ENCODE measurements around the gene KRTAP12-4.

DNA sequence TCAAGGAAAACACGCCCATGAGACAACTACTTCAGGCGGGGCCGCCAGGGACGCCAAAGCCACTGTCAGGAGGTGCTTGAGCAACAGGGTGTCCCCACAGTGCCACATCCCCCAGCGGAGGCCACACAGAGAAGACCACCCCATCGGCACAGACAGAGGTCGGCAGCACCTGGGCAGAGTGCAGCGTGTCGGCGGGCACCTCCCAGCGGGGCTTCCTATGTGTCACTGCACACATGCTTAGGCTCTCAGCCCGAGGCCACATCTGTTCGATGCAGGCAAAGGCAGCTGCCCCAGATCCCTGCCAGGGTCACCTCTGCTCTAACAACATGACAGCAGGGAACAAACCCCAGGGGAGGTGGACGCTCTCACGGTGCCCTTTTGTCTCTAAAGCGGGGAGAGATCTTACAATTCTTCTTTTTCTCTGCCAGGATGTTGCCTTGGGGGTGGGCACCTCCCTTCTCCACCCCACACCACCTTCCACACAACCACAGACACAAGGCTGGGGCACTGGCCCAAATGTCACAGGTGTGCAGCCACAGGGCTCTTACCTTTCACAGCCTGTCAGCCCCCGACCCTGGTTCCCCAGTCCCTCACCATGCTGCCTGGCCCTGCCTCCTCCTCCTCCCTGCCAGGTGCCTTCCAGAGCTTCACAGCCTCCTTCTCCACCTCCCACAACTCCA lies 38.4 kb downstream of the KRTAP12-4 start:
- no peak for TF ChIP-seq EZH2 (IDR thresholded peaks at IDR 0.05; ENCODE audit: insufficient read depth, poor library complexity, severe bottlenecking)
- no peak for TF ChIP-seq EZH2phosphoT487 (IDR thresholded peaks at IDR 0.05; ENCODE audit: insufficient read depth, low read depth)
